Right lobe of liver (tissue), 4 donors: ENCODE data around the gene RTN4R.

Source experiments
- CTCF ChIP-seq, 4 donors: fragments of 200-600 bp in 3 of 4; fragments of 450-650 bp in 1 of 4; IDR thresholded peaks; one replicate each; pipeline versions ENCODE4 v1.5.1 to v1.8.0; 2016 to 2022; ENCODE audit warnings: antibody characterized with exemption in 4 of 4, mild to moderate bottlenecking in 2 of 4
- POLR2A ChIP-seq: fragments of 450-650 bp; IDR thresholded peaks from one replicate; pipeline ENCODE4 v1.6.1; 2017; ENCODE audit warnings: antibody characterized with exemption, mild to moderate bottlenecking
- donor health status: DM: no; HTN: no; CAD: no.
- donor health status: DM: no; HTN: no; CAD: no.
- donor health status: DM: no; HTN: yes; CAD: no.

- TF ChIP-seq CTCF (IDR thresholded peaks at IDR 0.05) (no peak), POLR2A (no peak)
These were observed 68.7 kb downstream of the RTN4R start for GRCh38 chr22:20199413-20199842.
